IMR-90 (cell line): ENCODE results near the gene YKT6. TPM values are rescaled to one million over a fixed set of nuclear protein-coding genes. Genes with fewer than 3 reads are reported as not detected.

ENCODE experiments used
- ATAC-seq: fragments of 200-7000 bp; cut with Tn5 transposase; 2 replicates; pipeline ENCODE4 v1.9.1; 2020; ENCODE audit warnings: low read depth, mild to moderate bottlenecking, moderate library complexity
- BruUV-seq: library from RNA; stranded (reverse); fragments of 400-500 nt; replicated peaks from 2 replicates; lab custom pipeline; 2021; lab: Mats Ljungman, UMichigan
- CTCF ChIA-PET: fragments of 300-600 bp; formaldehyde crosslinking; extraction: SDS; loops from one replicate; lab custom pipeline; 2021; ENCODE audit warnings: antibody characterized with exemption; lab: Yijun Ruan, JAX
- POLR2A ChIA-PET: fragments of 300-600 bp; sonication (Branson Sonifier 250); formaldehyde crosslinking; loops from one replicate; lab custom pipeline; 2022; ENCODE audit warnings: antibody characterized with exemption; ENCODE audit not compliant: unreplicated experiment; lab: Charles Lee
- DNase-seq: peaks from one replicate; pipeline ENCODE4 v3.0.0; 2013
- H2AFZ ChIP-seq: replicated peaks from 2 replicates; pipeline ENCODE3; 2013; ENCODE audit warnings: low read length, mild to moderate bottlenecking; ENCODE audit not compliant: poor library complexity
- H2AK5ac ChIP-seq: 2 replicates; pipeline ENCODE4 v1.6.1; 2013; ENCODE audit warnings: low read depth, low read length, inconsistent platforms
- H2AK9ac ChIP-seq: replicated peaks from 2 replicates; pipeline ENCODE3; 2013; ENCODE audit warnings: mild to moderate bottlenecking, low read depth, low read length, moderate library complexity; ENCODE audit not compliant: poor library complexity
- H2BK120ac ChIP-seq: 2 replicates; pipeline ENCODE4 v1.6.1; 2013; ENCODE audit warnings: low read depth, low read length, inconsistent platforms
- H2BK15ac ChIP-seq: 3 replicates; pipeline ENCODE4 v1.6.1; 2013; ENCODE audit warnings: low read depth, low read length, inconsistent platforms
- H2BK20ac ChIP-seq: 2 replicates; pipeline ENCODE4 v1.6.1; 2013; ENCODE audit warnings: low read depth, mild to moderate bottlenecking, inconsistent platforms, low read length, moderate library complexity
- H2BK5ac ChIP-seq: 2 replicates; pipeline ENCODE4 v1.6.1; 2013; ENCODE audit warnings: mild to moderate bottlenecking, low read depth, low read length, inconsistent platforms; ENCODE audit not compliant: poor library complexity, severe bottlenecking
- H3K14ac ChIP-seq: replicated peaks from 2 replicates; pipeline ENCODE4 v1.6.1; 2013; ENCODE audit warnings: low read depth, low read length, inconsistent platforms
- H3K18ac ChIP-seq: 2 replicates; pipeline ENCODE4 v1.6.1; 2013; ENCODE audit warnings: low read depth, low read length, control low read depth
- H3K23ac ChIP-seq: 2 replicates; pipeline ENCODE4 v1.6.1; 2013; ENCODE audit warnings: low read depth, low read length, inconsistent platforms
- H3K27ac ChIP-seq: 2 replicates; pipeline ENCODE4 v1.5.1; 2013; ENCODE audit warnings: mild to moderate bottlenecking, control low read depth, low read length; ENCODE audit not compliant: insufficient read depth
- H3K27me3 ChIP-seq: 2 replicates; pipeline ENCODE4 v1.6.1; 2013; ENCODE audit warnings: low read length; ENCODE audit not compliant: control insufficient read depth, insufficient read depth
- H3K36me3 ChIP-seq: 2 replicates; pipeline ENCODE4 v1.6.1; 2013; ENCODE audit warnings: low read length, mixed read lengths; ENCODE audit not compliant: control insufficient read depth, insufficient read depth
- H3K4ac ChIP-seq: 2 replicates; pipeline ENCODE4 v1.6.1; 2013; ENCODE audit warnings: low read depth, low read length, inconsistent platforms
- H3K4me1 ChIP-seq: 2 replicates; pipeline ENCODE4 v1.6.1; 2013; ENCODE audit warnings: low read length, mixed read lengths; ENCODE audit not compliant: control insufficient read depth, insufficient read depth
- H3K4me2 ChIP-seq: 2 replicates; pipeline ENCODE4 v1.6.1; 2013; ENCODE audit warnings: low read depth, mild to moderate bottlenecking, control low read depth, low read length, moderate library complexity
- H3K4me3 ChIP-seq: 2 replicates; pipeline ENCODE4 v1.5.1; 2013; ENCODE audit warnings: low read depth, mild to moderate bottlenecking, control low read depth, low read length, moderate library complexity; ENCODE audit not compliant: insufficient read depth
- H3K56ac ChIP-seq: 2 replicates; pipeline ENCODE4 v1.6.1; 2013; ENCODE audit warnings: low read length, inconsistent platforms; ENCODE audit not compliant: insufficient read depth; ENCODE audit errors: extremely low read depth
- H3K79me1 ChIP-seq, 2 experiments: 2 replicates each; pipeline ENCODE4 v1.6.1; 2013; ENCODE audit warnings: low read length in 2 of 2, inconsistent platforms in 1 of 2, low read depth in 1 of 2
- H3K9ac ChIP-seq: 2 replicates; pipeline ENCODE4 v1.6.1; 2013; ENCODE audit warnings: low read depth, low read length, control low read depth
- H3K9me1 ChIP-seq: 2 replicates; pipeline ENCODE4 v1.6.1; 2013; ENCODE audit warnings: low read length, inconsistent platforms; ENCODE audit not compliant: insufficient read depth
- H3K9me3 ChIP-seq: 2 replicates; pipeline ENCODE4 v1.6.1; 2013; ENCODE audit warnings: low read length; ENCODE audit not compliant: control insufficient read depth, insufficient read depth
- H4K20me1 ChIP-seq: 2 replicates; pipeline ENCODE4 v1.6.1; 2013; ENCODE audit warnings: low read length, inconsistent platforms; ENCODE audit not compliant: insufficient read depth
- H4K5ac ChIP-seq: 2 replicates; pipeline ENCODE4 v1.6.1; 2013; ENCODE audit warnings: mild to moderate bottlenecking, low read depth, low read length, control low read depth
- H4K8ac ChIP-seq, 2 experiments: 2 replicates each; pipeline ENCODE4 v1.6.1; 2013; ENCODE audit warnings: low read depth in 2 of 2, low read length in 2 of 2, control low read depth in 1 of 2, inconsistent platforms in 1 of 2
- H4K91ac ChIP-seq: 2 replicates; pipeline ENCODE4 v1.6.1; 2013; ENCODE audit warnings: low read depth, low read length, inconsistent platforms; ENCODE audit not compliant: insufficient read depth
- ELK1 ChIP-seq: fragments of 150-350 bp; IDR thresholded peaks from 2 replicates; pipeline ENCODE4 v1.6.1; 2016; ENCODE audit warnings: low read depth, mild to moderate bottlenecking, low read length, moderate library complexity, borderline replicate concordance
- MAZ ChIP-seq: IDR thresholded peaks from 2 replicates; pipeline ENCODE4 v1.6.1; 2012; ENCODE audit warnings: low read depth, mild to moderate bottlenecking, low read length, improper control_type of control experiment, moderate library complexity, borderline replicate concordance
- WGBS, 2 experiments: methylation state at CpG; one replicate each; pipeline versions ENCODE4 v1.1.5 to v1.1.7; 2013; ENCODE audit warnings: missing lambda C conversion rate in 2 of 2; ENCODE audit not compliant: insufficient read length in 1 of 2; ENCODE audit errors: extremely low coverage in 2 of 2; 5-methylcytosine and 5-hydroxymethylcytosine counted together
- dilution Hi-C: fragments of 300-500 bp; cut with HindIII; formaldehyde crosslinking; loops from one replicate; pipeline ENCODE4 v1.14.3; 2018; ENCODE audit warnings: low sequenced_read_pairs; ENCODE audit not compliant: unreplicated experiment
- in situ Hi-C: fragments of 300-500 bp; cut with MboI; formaldehyde crosslinking; loops from 3 replicates; pipeline ENCODE4 v1.14.3; 2019; ENCODE audit warnings: low sequenced_read_pairs, inconsistent platforms, mixed read lengths
- intact Hi-C: fragments of 100-400 bp; cut with micrococcal nuclease; formaldehyde crosslinking; loops from 2 replicates; pipeline ENCODE4 v1.10.0; 2022
- polyA plus RNA-seq, 3 experiments: library from polyadenylated mRNA; depleted of rRNA; stranded (reverse); fragments of >200 nt; gene quantifications; 2 replicates each; pipeline ENCODE4 v1.2.3, GENCODE V29; 2012; ENCODE audit warnings: low replicate concordance in 1 of 3
- total RNA-seq: library from RNA; depleted of rRNA; stranded (reverse); fragments of >200 nt; gene quantifications from 2 replicates; pipeline ENCODE4 v1.2.3, GENCODE V29; 2012

YKT6 gene
- total and polyA plus RNA-seq, 2 of the 4 experiments (the other 2 are of a cell fraction) = 115 to 120 TPM

- Histone ChIP-seq H4K8ac (no peak overlapping the region), H3K4ac (no peak overlapping the region), H3K4me2 (no peak overlapping the region), H2AK5ac (no peak overlapping the region), H4K5ac (no peak overlapping the region), H2BK15ac (no peak overlapping the region), H3K79me1 (no peaks in the 10 kb centered on the region; a peak in 1 of 4 replicates), H3K23ac (no peak overlapping the region), H3K14ac (no peak overlapping the region), H3K9me1 (no peaks in the 10 kb centered on the region), H3K18ac (no peak overlapping the region), H3K27ac (no peak overlapping the region), H3K27me3 (peaks cover 24% of the 10 kb centered on the region), H2BK120ac (no peak overlapping the region), H2BK20ac (no peak overlapping the region), H3K56ac (no peak overlapping the region), H3K4me1 (peaks cover 4% of the 10 kb centered on the region), H3K9me3 (peaks cover 18% of the 10 kb centered on the region), H2BK5ac (no peak overlapping the region), H3K9ac (no peak overlapping the region), H2AK9ac (no peak overlapping the region), H4K20me1 (no peaks in the 10 kb centered on the region), H3K4me3 (no peak overlapping the region), H2AFZ (no peak overlapping the region), H4K91ac (no peak overlapping the region), H3K36me3 (no peaks in the 10 kb centered on the region)
- CTCF ChIA-PET = no interaction called here
- POLR2A ChIA-PET = no interaction called here
- WGBS, 2 experiments = 53% methylated on average over 4 of the region's 5 CpGs; no CpG with 5 or more reads in 1 of the 2 experiments
- TF ChIP-seq MAZ (no peak), ELK1 (no peak)
- no TSS peak for BruUV-seq
- intact Hi-C loops = no loop called here
- in situ Hi-C loops = no loop called here
- dilution Hi-C loops = no loop called here
- no peak for ATAC-seq
- DNase-seq = no peak
Measured at GRCh38 chr7:44182827-44183226, 18.0 kb upstream of the YKT6 start.
